Thyroid gland (tissue), 4 donors: Measurements from ENCODE around the gene FEM1C. TPM values are rescaled to one million over a fixed set of nuclear protein-coding genes. Genes with fewer than 3 reads are reported as not detected.

Experiments
- DNase-seq, 2 donors: peaks; one replicate each; pipeline ENCODE4 v3.0.0-alpha.2; 2019
- H3K27ac ChIP-seq, 3 donors: fragments of 200-600 bp; sonication (generic); 1 replicate in 2 of 3; 2 replicates in 1 of 3; pipeline ENCODE4 v1.5.1; 2016 to 2019; ENCODE audit warnings: mild to moderate bottlenecking in 1 of 3, moderate library complexity in 1 of 3
- H3K27me3 ChIP-seq: fragments of 200-600 bp; sonication (generic); one replicate; pipeline ENCODE4 v1.5.1; 2019
- H3K36me3 ChIP-seq, 2 donors: fragments of 200-600 bp; sonication (generic); one replicate each; pipeline ENCODE4 v1.5.1; 2016 to 2019
- H3K4me1 ChIP-seq, 2 donors: fragments of 200-600 bp; sonication (generic); one replicate each; pipeline ENCODE4 v1.5.1; 2017 to 2019
- H3K4me3 ChIP-seq, 3 donors: fragments of 200-600 bp; sonication (generic); replicated peaks in 1 of 3; 1 replicate in 2 of 3; 2 replicates in 1 of 3; pipeline ENCODE4 v1.5.1; 2016; ENCODE audit warnings: mild to moderate bottlenecking in 1 of 3
- H3K9me3 ChIP-seq: fragments of 200-600 bp; sonication (generic); one replicate; pipeline ENCODE4 v1.5.1; 2017
- POLR2A ChIP-seq, 2 donors: fragments of 450-650 bp; IDR thresholded peaks; one replicate each; pipeline ENCODE4 v1.6.1; 2017; ENCODE audit warnings: antibody characterized with exemption in 2 of 2, mild to moderate bottlenecking in 2 of 2, moderate library complexity in 1 of 2
- WGBS, 2 donors: methylation state at CpG; one replicate each; pipeline ENCODE4 v1.1.5; 2017; 5-methylcytosine and 5-hydroxymethylcytosine counted together
- intact Hi-C: fragments of 100-400 bp; cut with DNase I; formaldehyde crosslinking; loops from one replicate; pipeline ENCODE4 v1.15.1; 2023
- total RNA-seq, 4 donors: library from RNA; depleted of rRNA; stranded (reverse); fragments of >200 nt; gene quantifications; one replicate each; pipeline ENCODE4 v1.2.3, GENCODE V29; 2016
- TF ChIP-seq, protein P1 (sequence below), 6 experiments: fragments of 200-600 bp in 3 of 6; fragments of 450-650 bp in 3 of 6; sonication (generic) in 3 of 6; IDR thresholded peaks; one replicate each; pipeline ENCODE4 v1.5.1; 2016 to 2019; ENCODE audit warnings: antibody characterized with exemption in 6 of 6, mild to moderate bottlenecking in 2 of 6, inconsistent platforms in 1 of 6, moderate library complexity in 1 of 6

FEM1C gene
- total RNA-seq, 4 donors from 2014 or later = 10.5 to 19.2 (median 14.2) TPM

DNA sequence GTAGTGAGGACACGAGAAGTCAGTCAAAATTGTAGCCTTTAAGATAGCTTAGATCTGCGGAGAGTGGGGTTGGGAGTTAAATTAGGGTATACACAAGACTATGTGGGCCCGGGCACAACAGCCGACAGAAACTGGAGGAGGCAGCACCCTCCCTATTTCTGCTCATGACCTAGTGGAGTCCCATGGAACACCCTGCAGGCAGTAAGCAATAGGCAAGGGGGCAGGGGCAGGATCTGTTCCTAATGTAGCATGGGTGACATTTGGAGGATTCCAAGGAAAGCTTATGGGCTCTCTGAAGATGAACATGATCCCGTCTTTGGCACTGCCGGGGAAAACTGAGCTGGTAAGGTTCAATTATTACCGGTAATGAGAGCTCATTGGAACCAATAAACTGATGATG is 67.0 kb downstream of the FEM1C start:
- Histone ChIP-seq H3K36me3 (no peaks in the 10 kb centered on the region), H3K4me3 (no peak overlapping the region), H3K4me1 (no peaks in the 10 kb centered on the region), H3K9me3 (no peaks in the 10 kb centered on the region), H3K27me3 (no peaks in the 10 kb centered on the region), H3K27ac (no peak overlapping the region)
- intact Hi-C loops = no loop called here
- TF ChIP-seq POLR2A (IDR thresholded peaks at IDR 0.05) = no peak
- TF ChIP-seq, protein P1, sequence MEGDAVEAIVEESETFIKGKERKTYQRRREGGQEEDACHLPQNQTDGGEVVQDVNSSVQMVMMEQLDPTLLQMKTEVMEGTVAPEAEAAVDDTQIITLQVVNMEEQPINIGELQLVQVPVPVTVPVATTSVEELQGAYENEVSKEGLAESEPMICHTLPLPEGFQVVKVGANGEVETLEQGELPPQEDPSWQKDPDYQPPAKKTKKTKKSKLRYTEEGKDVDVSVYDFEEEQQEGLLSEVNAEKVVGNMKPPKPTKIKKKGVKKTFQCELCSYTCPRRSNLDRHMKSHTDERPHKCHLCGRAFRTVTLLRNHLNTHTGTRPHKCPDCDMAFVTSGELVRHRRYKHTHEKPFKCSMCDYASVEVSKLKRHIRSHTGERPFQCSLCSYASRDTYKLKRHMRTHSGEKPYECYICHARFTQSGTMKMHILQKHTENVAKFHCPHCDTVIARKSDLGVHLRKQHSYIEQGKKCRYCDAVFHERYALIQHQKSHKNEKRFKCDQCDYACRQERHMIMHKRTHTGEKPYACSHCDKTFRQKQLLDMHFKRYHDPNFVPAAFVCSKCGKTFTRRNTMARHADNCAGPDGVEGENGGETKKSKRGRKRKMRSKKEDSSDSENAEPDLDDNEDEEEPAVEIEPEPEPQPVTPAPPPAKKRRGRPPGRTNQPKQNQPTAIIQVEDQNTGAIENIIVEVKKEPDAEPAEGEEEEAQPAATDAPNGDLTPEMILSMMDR (IDR thresholded peaks at IDR 0.05) = no peak
- no peak for DNase-seq
- WGBS, 2 donors = 87 to 97% methylated on average over 7 of the region's 7 CpGs

DNA sequence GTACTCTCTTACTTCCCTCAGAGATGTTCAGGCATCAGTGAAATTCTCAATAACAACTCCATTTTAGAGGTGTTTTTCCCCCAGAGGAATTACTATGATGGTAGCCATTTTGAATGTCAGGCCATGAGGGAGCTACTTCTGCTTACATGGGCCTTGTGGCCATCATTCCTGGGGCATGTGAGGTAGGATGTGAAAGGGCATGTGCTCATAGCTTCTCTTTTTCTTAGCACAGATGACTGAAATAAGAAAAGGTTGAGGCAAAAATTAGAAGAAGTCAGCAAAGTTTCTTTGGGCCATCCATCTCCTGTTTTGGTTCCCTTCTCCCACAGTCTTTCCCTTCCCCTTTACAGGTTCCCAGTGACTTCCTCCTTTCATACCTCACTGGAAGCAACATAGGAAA is 68.8 kb downstream of the FEM1C start:
- H3K9me3 ChIP-seq = no peaks in the 10 kb centered on the region
- no peaks in the 10 kb centered on the region for H3K36me3 ChIP-seq
- no peaks in the 10 kb centered on the region for H3K4me1 ChIP-seq
- no peak for DNase-seq
- H3K4me3 ChIP-seq = no peak overlapping the region
- no peaks in the 10 kb centered on the region for H3K27me3 ChIP-seq
- intact Hi-C loops = no loop called here
- H3K27ac ChIP-seq = no peak overlapping the region
- TF ChIP-seq POLR2A (IDR thresholded peaks at IDR 0.05) = no peak
- TF ChIP-seq, protein P1 (IDR thresholded peaks at IDR 0.05) = no peak

DNA sequence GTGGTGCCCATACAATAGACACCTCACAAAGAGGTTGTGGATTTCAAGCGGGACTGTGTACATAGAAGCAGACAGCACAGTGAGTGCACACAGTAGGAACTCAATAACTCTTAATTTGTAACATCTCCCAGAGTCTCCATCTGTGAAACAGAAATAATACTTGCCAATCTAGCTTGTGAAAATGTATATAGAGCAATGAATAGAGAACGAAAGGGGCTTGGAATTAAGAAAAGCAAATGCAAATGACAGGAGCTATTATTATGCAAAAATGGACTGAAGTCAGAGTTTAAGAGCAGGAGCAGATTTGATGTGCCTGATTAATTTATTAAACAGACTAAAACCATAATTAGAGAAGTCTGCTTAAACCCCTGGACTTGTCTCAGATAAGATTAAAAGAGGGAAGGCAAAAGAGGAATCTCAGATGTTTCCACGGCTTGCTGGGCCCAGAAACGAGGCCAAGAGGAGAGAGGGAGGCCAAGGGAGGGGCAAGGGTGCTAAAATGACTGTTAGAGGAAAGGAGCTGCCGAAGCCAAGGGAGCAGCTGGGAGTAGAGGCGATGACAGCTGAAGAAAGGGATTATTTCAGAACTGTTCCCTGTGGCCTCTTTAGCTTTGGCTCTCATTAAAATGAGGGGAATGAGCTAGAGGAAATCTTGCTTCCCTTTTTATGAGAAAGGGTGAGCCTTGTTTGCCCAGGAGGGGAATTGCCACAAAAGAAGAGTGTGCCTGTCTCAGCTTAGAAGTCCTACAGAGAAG is 72.1 kb downstream of the FEM1C start:
- Histone ChIP-seq H3K36me3 (no peaks in the 10 kb centered on the region), H3K9me3 (no peaks in the 10 kb centered on the region), H3K4me3 (no peak overlapping the region), H3K4me1 (no peaks in the 10 kb centered on the region), H3K27ac (no peak overlapping the region), H3K27me3 (no peaks in the 10 kb centered on the region)
- no peak for TF ChIP-seq POLR2A (IDR thresholded peaks at IDR 0.05)
- TF ChIP-seq, protein P1 (IDR thresholded peaks at IDR 0.05) = no peak
- 53 to 63% methylated on average over 6 of the region's 6 CpGs for WGBS, 2 donors
- no peak for DNase-seq
- intact Hi-C loops = no loop called here

DNA sequence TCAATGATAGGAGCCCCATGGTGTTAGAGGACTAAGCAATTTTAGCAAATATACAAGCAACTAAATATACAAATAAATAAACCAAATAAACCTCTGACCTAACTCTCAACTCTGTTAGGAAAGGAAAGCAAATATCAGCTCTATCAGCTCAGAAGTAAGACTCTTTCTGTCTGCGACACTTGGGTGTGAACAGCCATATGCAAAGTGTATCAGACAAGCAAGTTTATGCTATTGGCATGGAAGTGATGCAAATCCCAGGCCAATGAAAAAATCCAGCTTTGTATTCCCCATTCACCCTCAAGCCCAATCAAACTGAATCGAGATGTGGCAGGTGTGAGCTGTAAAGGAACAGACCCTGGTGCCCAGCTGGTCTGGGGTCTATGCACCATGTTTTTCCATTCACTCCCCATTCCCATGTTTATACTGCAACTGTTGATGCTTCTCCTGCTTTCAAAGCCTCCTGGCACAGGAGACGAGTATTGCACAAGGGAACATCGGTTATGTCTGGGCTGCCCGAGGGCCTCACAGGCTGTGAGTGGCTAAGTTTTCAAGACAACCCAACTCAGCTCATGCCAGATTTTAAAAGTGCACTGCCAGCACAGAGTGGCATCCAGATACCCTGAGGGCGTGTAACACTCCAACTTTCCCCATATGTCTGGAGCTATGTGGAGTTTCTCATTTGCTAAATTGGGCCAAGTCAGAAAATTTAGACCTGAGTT is 73.1 kb downstream of the FEM1C start:
- H3K36me3 ChIP-seq = no peaks in the 10 kb centered on the region
- no peak overlapping the region for H3K27ac ChIP-seq
- no peaks in the 10 kb centered on the region for H3K27me3 ChIP-seq
- TF ChIP-seq, protein P1 (IDR thresholded peaks at IDR 0.05) = no peak
- no peak for TF ChIP-seq POLR2A (IDR thresholded peaks at IDR 0.05)
- no peak overlapping the region for H3K4me3 ChIP-seq
- 80 to 92% methylated on average over 6 of the region's 6 CpGs for WGBS, 2 donors
- intact Hi-C loops = no loop called here
- no peak for DNase-seq
- H3K4me1 ChIP-seq = no peaks in the 10 kb centered on the region
- no peaks in the 10 kb centered on the region for H3K9me3 ChIP-seq

DNA sequence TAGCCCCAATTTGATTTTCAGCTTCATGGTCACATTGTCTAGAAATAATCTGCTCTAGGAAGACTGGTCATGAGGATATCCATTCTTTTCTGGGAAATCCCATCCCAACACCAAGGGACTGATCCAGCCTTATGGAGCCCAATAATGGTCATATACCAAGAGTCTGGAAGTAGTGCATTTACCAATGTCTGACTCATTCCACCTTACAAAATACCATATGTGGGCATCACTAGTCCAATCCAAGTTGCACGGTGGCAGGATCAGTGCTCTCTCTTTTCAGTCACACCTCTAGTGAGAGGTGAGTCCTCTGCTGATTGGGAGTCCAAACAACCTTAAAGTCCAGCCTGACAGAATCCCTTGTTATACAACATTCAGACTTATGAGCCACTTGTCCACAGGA is 73.7 kb downstream of the FEM1C start:
- Histone ChIP-seq H3K36me3 (no peaks in the 10 kb centered on the region), H3K4me1 (no peaks in the 10 kb centered on the region), H3K27ac (no peak overlapping the region), H3K27me3 (no peaks in the 10 kb centered on the region), H3K9me3 (no peaks in the 10 kb centered on the region), H3K4me3 (no peak overlapping the region)
- intact Hi-C loops = no loop called here
- 83 to 100% methylated on average over 1 of the region's 1 CpG for WGBS, 2 donors
- no peak for TF ChIP-seq POLR2A (IDR thresholded peaks at IDR 0.05)
- TF ChIP-seq, protein P1 (IDR thresholded peaks at IDR 0.05) = no peak
- DNase-seq = no peak
